Neural cell (in vitro differentiated cells): ENCODE results near the gene CRYBA1. TPM values are rescaled to one million over a fixed set of nuclear protein-coding genes. Genes with fewer than 3 reads are reported as not detected.

Source experiments
- H2AFZ ChIP-seq: fragments of 200-600, 300-800 bp; sonication (generic), shearing (Covaris generic); 2 replicates; pipeline ENCODE4 v1.6.0; 2014; ENCODE audit warnings: low read depth, mild to moderate bottlenecking, antibody characterized with exemption, low read length, moderate library complexity
- H3F3A ChIP-seq: fragments of 200-600 bp; shearing (Covaris generic); 2 replicates; pipeline ENCODE4 v1.6.1; 2016; ENCODE audit warnings: mild to moderate bottlenecking, moderate library complexity, mixed read lengths, antibody characterized with exemption, low read length; ENCODE audit not compliant: insufficient read depth, poor library complexity, severe bottlenecking
- H3K27ac ChIP-seq: fragments of 200-600, 300-800 bp; sonication (generic), shearing (Covaris generic); 2 replicates; pipeline ENCODE4 v1.5.1; 2014; ENCODE audit warnings: mild to moderate bottlenecking, low read length, moderate library complexity
- H3K27me3 ChIP-seq: fragments of 300-800, 200-600 bp; sonication (generic), shearing (Covaris generic); 2 replicates; pipeline ENCODE4 v1.6.0; 2014; ENCODE audit warnings: mild to moderate bottlenecking, low read depth, low read length, moderate library complexity; ENCODE audit not compliant: insufficient read depth
- H3K36me3 ChIP-seq: fragments of 300-800, 200-600 bp; sonication (generic), shearing (Covaris generic); 2 replicates; pipeline ENCODE4 v1.5.1; 2014; ENCODE audit warnings: mild to moderate bottlenecking, antibody characterized with exemption, low read length, moderate library complexity; ENCODE audit not compliant: insufficient read depth
- H3K4me2 ChIP-seq: fragments of 300-800, 200-600 bp; sonication (generic), shearing (Covaris generic); 2 replicates; pipeline ENCODE4 v1.6.0; 2014; ENCODE audit warnings: mild to moderate bottlenecking, low read length
- H3K4me3 ChIP-seq: fragments of 300-800, 200-600 bp; sonication (generic), shearing (Covaris generic); 2 replicates; pipeline ENCODE4 v1.5.1; 2014; ENCODE audit warnings: mild to moderate bottlenecking, low read length, moderate library complexity
- H3K79me2 ChIP-seq: fragments of 200-600 bp; shearing (Covaris generic); replicated peaks from 2 replicates; pipeline ENCODE4 v1.6.0; 2014; ENCODE audit warnings: mild to moderate bottlenecking, low read length, moderate library complexity; ENCODE audit not compliant: insufficient read depth
- H3K9ac ChIP-seq: fragments of 300-800, 200-600 bp; sonication (generic), shearing (Covaris generic); 2 replicates; pipeline ENCODE4 v1.6.1; 2016; ENCODE audit warnings: mild to moderate bottlenecking, low read length, mixed read lengths
- H3K9me2 ChIP-seq: fragments of 200-600 bp; shearing (Covaris generic); 2 replicates; pipeline ENCODE4 v1.6.1; 2016; ENCODE audit warnings: mild to moderate bottlenecking, low read length, mixed read lengths; ENCODE audit not compliant: insufficient read depth
- H3K9me3 ChIP-seq: fragments of 200-600, 300-800 bp; sonication (generic), shearing (Covaris generic); 2 replicates; pipeline ENCODE4 v1.6.1; 2016; ENCODE audit warnings: mild to moderate bottlenecking, mixed run types, low read length, moderate library complexity, mixed read lengths
- H4K20me1 ChIP-seq: fragments of 200-600 bp; shearing (Covaris generic); 2 replicates; pipeline ENCODE4 v1.6.1; 2016; ENCODE audit warnings: mild to moderate bottlenecking, mixed run types; ENCODE audit not compliant: insufficient read depth
- EP300 ChIP-seq: fragments of 450-650 bp; conservative IDR thresholded peaks from 2 replicates; pipeline ENCODE4 v1.6.1; 2014; ENCODE audit warnings: antibody characterized with exemption, mild to moderate bottlenecking, moderate library complexity; ENCODE audit not compliant: poor library complexity, severe bottlenecking
- EZH2 ChIP-seq: fragments of 200-600, 300-800 bp; shearing (Covaris generic), sonication (generic); IDR thresholded peaks from 2 replicates; pipeline ENCODE4 v1.6.1; 2014; ENCODE audit warnings: antibody characterized with exemption, low read length, borderline replicate concordance, mild to moderate bottlenecking; ENCODE audit not compliant: insufficient read depth, poor library complexity, severe bottlenecking
- MXI1 ChIP-seq: fragments of 450-650 bp; conservative IDR thresholded peaks from 2 replicates; pipeline ENCODE4 v1.6.1; 2014; ENCODE audit warnings: antibody characterized with exemption, mild to moderate bottlenecking; ENCODE audit not compliant: poor library complexity, severe bottlenecking
- POLR2AphosphoS5 ChIP-seq: IDR thresholded peaks from 2 replicates; pipeline ENCODE4 v1.6.1; 2012
- RAD21 ChIP-seq: fragments of 450-650 bp; conservative IDR thresholded peaks from 2 replicates; pipeline ENCODE4 v1.6.1; 2014; ENCODE audit warnings: antibody characterized with exemption, mild to moderate bottlenecking, moderate library complexity
- REST ChIP-seq: IDR thresholded peaks from 2 replicates; pipeline ENCODE4 v1.6.1; 2012; ENCODE audit warnings: borderline replicate concordance
- SMC3 ChIP-seq: fragments of 450-650 bp; conservative IDR thresholded peaks from 2 replicates; pipeline ENCODE4 v1.6.1; 2014; ENCODE audit warnings: antibody characterized with exemption, mild to moderate bottlenecking, moderate library complexity; ENCODE audit not compliant: poor library complexity
- TAF1 ChIP-seq: IDR thresholded peaks from 2 replicates; pipeline ENCODE4 v1.6.1; 2012; ENCODE audit warnings: low read depth
- polyA plus RNA-seq: library from polyadenylated mRNA; depleted of rRNA; stranded (reverse); fragments of >200 nt; gene quantifications from 2 replicates; pipeline ENCODE4 v1.2.3, GENCODE V29; 2014
- TF ChIP-seq, protein P1 (sequence below): fragments of 450-650 bp; IDR thresholded peaks from 2 replicates; pipeline ENCODE4 v1.5.1; 2014; ENCODE audit warnings: antibody characterized with exemption, mild to moderate bottlenecking, moderate library complexity; ENCODE audit not compliant: poor library complexity, severe bottlenecking

CRYBA1 gene
- polyA plus RNA-seq, 1 donor from 2014 or later, result not detected

DNA sequence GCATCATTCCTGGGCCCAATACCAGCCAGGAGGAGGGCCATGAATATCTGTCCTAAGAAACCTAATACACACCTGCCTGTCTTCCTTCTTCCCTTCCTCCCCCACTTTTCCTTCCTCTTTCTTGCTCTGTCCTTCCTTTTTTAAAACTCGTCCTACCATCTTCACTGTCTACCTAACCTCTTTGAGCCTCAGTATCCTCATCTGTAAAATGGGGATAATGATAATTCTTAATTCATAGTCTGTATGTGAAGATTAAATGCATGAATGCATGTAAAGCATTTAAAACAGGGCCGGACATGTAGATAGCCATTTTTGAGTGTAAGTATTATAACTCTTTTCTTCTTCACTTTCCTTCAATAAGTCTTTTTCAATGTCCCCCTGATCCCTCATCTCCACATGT is 560 bp downstream of the CRYBA1 start:
- Histone ChIP-seq H3F3A (no peaks in the 10 kb centered on the region), H3K27ac (no peak overlapping the region), H3K9me3 (no peaks in the 10 kb centered on the region), H3K79me2 (no peaks in the 10 kb centered on the region), H3K36me3 (no peaks in the 10 kb centered on the region), H3K9ac (no peak overlapping the region), H4K20me1 (no peaks in the 10 kb centered on the region), H3K27me3 (no peaks in the 10 kb centered on the region), H3K9me2 (no peaks in the 10 kb centered on the region), H3K4me2 (no peak overlapping the region), H2AFZ (no peak overlapping the region), H3K4me3 (no peak overlapping the region)
- TF ChIP-seq MXI1 (no peak), RAD21 (no peak), SMC3 (no peak), POLR2AphosphoS5 (no peak), EP300 (no peak), REST (no peak), EZH2 (no peak), TAF1 (no peak)
- TF ChIP-seq, protein P1, sequence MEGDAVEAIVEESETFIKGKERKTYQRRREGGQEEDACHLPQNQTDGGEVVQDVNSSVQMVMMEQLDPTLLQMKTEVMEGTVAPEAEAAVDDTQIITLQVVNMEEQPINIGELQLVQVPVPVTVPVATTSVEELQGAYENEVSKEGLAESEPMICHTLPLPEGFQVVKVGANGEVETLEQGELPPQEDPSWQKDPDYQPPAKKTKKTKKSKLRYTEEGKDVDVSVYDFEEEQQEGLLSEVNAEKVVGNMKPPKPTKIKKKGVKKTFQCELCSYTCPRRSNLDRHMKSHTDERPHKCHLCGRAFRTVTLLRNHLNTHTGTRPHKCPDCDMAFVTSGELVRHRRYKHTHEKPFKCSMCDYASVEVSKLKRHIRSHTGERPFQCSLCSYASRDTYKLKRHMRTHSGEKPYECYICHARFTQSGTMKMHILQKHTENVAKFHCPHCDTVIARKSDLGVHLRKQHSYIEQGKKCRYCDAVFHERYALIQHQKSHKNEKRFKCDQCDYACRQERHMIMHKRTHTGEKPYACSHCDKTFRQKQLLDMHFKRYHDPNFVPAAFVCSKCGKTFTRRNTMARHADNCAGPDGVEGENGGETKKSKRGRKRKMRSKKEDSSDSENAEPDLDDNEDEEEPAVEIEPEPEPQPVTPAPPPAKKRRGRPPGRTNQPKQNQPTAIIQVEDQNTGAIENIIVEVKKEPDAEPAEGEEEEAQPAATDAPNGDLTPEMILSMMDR, result no peak

DNA sequence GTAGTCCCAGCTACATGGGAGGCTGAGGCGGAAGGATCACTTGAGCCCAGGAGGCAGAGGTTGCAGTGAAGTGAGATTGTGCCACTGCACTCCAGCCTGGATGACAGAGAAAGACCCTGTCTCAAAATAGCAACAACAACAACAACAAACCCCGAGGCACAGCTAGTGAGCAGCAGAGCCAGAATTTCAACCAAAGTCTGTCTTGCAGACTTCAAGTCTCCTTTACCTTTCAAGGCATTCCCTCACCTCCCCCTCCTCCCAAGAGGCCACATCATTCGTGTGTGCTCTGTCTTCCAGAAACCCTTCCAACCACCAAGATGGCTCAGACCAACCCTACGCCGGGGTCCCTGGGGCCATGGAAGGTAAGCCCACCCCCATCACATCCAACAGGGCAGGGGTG is 2.2 kb downstream of the CRYBA1 start:
- Histone ChIP-seq H4K20me1 (no peaks in the 10 kb centered on the region), H3K27ac (no peak overlapping the region), H3K27me3 (no peaks in the 10 kb centered on the region), H2AFZ (no peak overlapping the region), H3F3A (no peaks in the 10 kb centered on the region), H3K79me2 (no peaks in the 10 kb centered on the region), H3K9ac (no peak overlapping the region), H3K36me3 (no peaks in the 10 kb centered on the region), H3K4me2 (no peak overlapping the region), H3K9me3 (no peaks in the 10 kb centered on the region), H3K9me2 (no peaks in the 10 kb centered on the region), H3K4me3 (no peak overlapping the region)
- TF ChIP-seq TAF1, result no peak
- no peak for TF ChIP-seq RAD21
- TF ChIP-seq, protein P1, result no peak
